IPS DF 6.9 (cell line): ENCODE results near the gene CLIP1.
A peak's percentile ranks its signal among the peaks of the same experiment; 100 is the strongest.
"Not testable (repeated sequence)": the region's sequence is repeated elsewhere in the genome, so short reads cannot be mapped to it uniquely, and the experiment has no call there.

Experiments used
- DNase-seq: peaks from one replicate; pipeline ENCODE4 v3.0.0-alpha.2; 2013; ENCODE audit warnings: low read depth, low spot score
- H3K27ac ChIP-seq: one replicate; pipeline ENCODE4 v1.5.1; 2013; ENCODE audit warnings: low read length, control low read depth
- H3K27me3 ChIP-seq: 2 replicates; pipeline ENCODE4 v1.6.1; 2013; ENCODE audit warnings: mild to moderate bottlenecking, low read length; ENCODE audit not compliant: control insufficient read depth, insufficient read depth
- H3K36me3 ChIP-seq: 2 replicates; pipeline ENCODE4 v1.6.1; 2013; ENCODE audit warnings: low read length; ENCODE audit not compliant: control insufficient read depth, insufficient read depth
- H3K4me1 ChIP-seq: 2 replicates; pipeline ENCODE4 v1.6.1; 2013; ENCODE audit warnings: low read length; ENCODE audit not compliant: control insufficient read depth, insufficient read depth
- H3K4me3 ChIP-seq: 2 replicates; pipeline ENCODE4 v1.5.1; 2013; ENCODE audit warnings: mild to moderate bottlenecking, low read length
- H3K9me3 ChIP-seq: 2 replicates; pipeline ENCODE4 v1.6.1; 2013; ENCODE audit warnings: low read length, inconsistent platforms; ENCODE audit not compliant: control insufficient read depth, insufficient read depth
- WGBS: extraction: QIAGEN DNeasy Blood & Tissue Kit; methylation state at CpG from one replicate; pipeline ENCODE4 v1.1.7; 2013; ENCODE audit warnings: mixed read lengths, missing lambda C conversion rate; ENCODE audit not compliant: insufficient read length, insufficient coverage; 5-methylcytosine and 5-hydroxymethylcytosine counted together

The CLIP1 gene

GRCh38 chr12:122437656-122438121, 15.2 kb upstream of the CLIP1 start:
- no CpG with 5 or more reads among the region's 8 CpGs for WGBS
- DNase-seq = no peak
- Histone ChIP-seq H3K36me3 (no peaks in the 10 kb centered on the region), H3K9me3 (no peaks in the 10 kb centered on the region), H3K4me1 (no peaks in the 10 kb centered on the region), H3K27me3 (no peaks in the 10 kb centered on the region), H3K4me3 (no peak overlapping the region), H3K27ac (no peak overlapping the region)

GRCh38 chr12:122435186-122435585, 12.7 kb upstream of the CLIP1 start:
- Histone ChIP-seq H3K27ac (no peak overlapping the region), H3K27me3 (no peaks in the 10 kb centered on the region), H3K9me3 (no peaks in the 10 kb centered on the region), H3K4me3 (no peak overlapping the region), H3K4me1 (no peaks in the 10 kb centered on the region), H3K36me3 (no peaks in the 10 kb centered on the region)
- WGBS = no CpG with 5 or more reads among the region's 4 CpGs
- DNase-seq = no peak

- WGBS = no CpG with 5 or more reads among the region's 5 CpGs
- H3K4me3 ChIP-seq, H3K9me3 ChIP-seq, H3K27ac ChIP-seq, DNase-seq, H3K4me1 ChIP-seq, H3K36me3 ChIP-seq, H3K27me3 ChIP-seq: not testable (repeated sequence)
Measured at GRCh38 chr12:122429043-122429442, 6.6 kb upstream of the CLIP1 start.

- Histone ChIP-seq H3K36me3 (no peaks in the 10 kb centered on the region), H3K27me3 (no peaks in the 10 kb centered on the region), H3K27ac (no peak overlapping the region), H3K4me3 (no peak overlapping the region), H3K4me1 (no peaks in the 10 kb centered on the region; the same call in 1 of the 2 replicates), H3K9me3 (no peaks in the 10 kb centered on the region)
- DNase-seq = no peak
- no CpG with 5 or more reads among the region's 9 CpGs for WGBS
Measured at GRCh38 chr12:122427403-122427802, 4.9 kb upstream of the CLIP1 start.

- WGBS = no CpG with 5 or more reads among the region's 21 CpGs
Measured at GRCh38 chr12:122423258-122424165, 1.0 kb upstream of the CLIP1 start.

GRCh38 chr12:122422730-122423257, 325 bp upstream of the CLIP1 start:
- Histone ChIP-seq H3K27ac (no peak overlapping the region), H3K9me3 (no peaks in the 10 kb centered on the region), H3K4me1 (no peaks in the 10 kb centered on the region; the same call in 1 of the 2 replicates), H3K27me3 (no peaks in the 10 kb centered on the region), H3K4me3 (peak overlapping the region; percentile 73; the same call in 1 of the 2 replicates), H3K36me3 (no peaks in the 10 kb centered on the region)
- no peak for DNase-seq
- no CpG with 5 or more reads among the region's 39 CpGs for WGBS

More at GRCh38 chr12:122423258-122424165, 1.0 kb upstream of the CLIP1 start:
- H3K36me3 ChIP-seq = no peaks in the 10 kb centered on the region
- no peaks in the 10 kb centered on the region for H3K9me3 ChIP-seq
- no peak overlapping the region for H3K27ac ChIP-seq
- DNase-seq = no peak
- no peaks in the 10 kb centered on the region; the same call in 1 of the 2 replicates for H3K4me1 ChIP-seq
- peak overlapping the region; percentile 73; the same call in 1 of the 2 replicates for H3K4me3 ChIP-seq
- no peaks in the 10 kb centered on the region for H3K27me3 ChIP-seq

- no peaks in the 10 kb centered on the region for H3K9me3 ChIP-seq
- peak overlapping the region; percentile 73; the same call in 1 of the 2 replicates for H3K4me3 ChIP-seq
- no peak overlapping the region for H3K27ac ChIP-seq
- H3K27me3 ChIP-seq = no peaks in the 10 kb centered on the region
- no CpG with 5 or more reads among the region's 14 CpGs for WGBS
- no peak for DNase-seq
- no peaks in the 10 kb centered on the region for H3K36me3 ChIP-seq
- no peaks in the 10 kb centered on the region; the same call in 1 of the 2 replicates for H3K4me1 ChIP-seq
Measured at GRCh38 chr12:122421187-122421820, 1.2 kb downstream of the CLIP1 start.

GRCh38 chr12:122420471-122421162, 1.9 kb downstream of the CLIP1 start:
- no peaks in the 10 kb centered on the region for H3K9me3 ChIP-seq
- no peak overlapping the region for H3K4me3 ChIP-seq
- H3K36me3 ChIP-seq = no peaks in the 10 kb centered on the region
- no peaks in the 10 kb centered on the region; the same call in 1 of the 2 replicates for H3K4me1 ChIP-seq
- no peak overlapping the region for H3K27ac ChIP-seq
- H3K27me3 ChIP-seq = no peaks in the 10 kb centered on the region
- no peak for DNase-seq
- WGBS = no CpG with 5 or more reads among the region's 17 CpGs

GRCh38 chr12:122419094-122419493, 3.4 kb downstream of the CLIP1 start:
- H3K36me3 ChIP-seq, H3K4me3 ChIP-seq, H3K9me3 ChIP-seq, H3K27ac ChIP-seq, DNase-seq, H3K27me3 ChIP-seq, H3K4me1 ChIP-seq: not testable (repeated sequence)
- WGBS = no CpG with 5 or more reads among the region's 3 CpGs

GRCh38 chr12:122415665-122416064, 6.8 kb downstream of the CLIP1 start:
- H3K9me3 ChIP-seq, H3K4me1 ChIP-seq, H3K36me3 ChIP-seq, H3K27me3 ChIP-seq, H3K27ac ChIP-seq, DNase-seq, H3K4me3 ChIP-seq: not testable (repeated sequence)
- no CpG with 5 or more reads among the region's 7 CpGs for WGBS
